GM12892 (cell line): ENCODE measurements around the gene RBM20.

Experiments used
- POLR2A ChIP-seq: IDR thresholded peaks from 2 replicates; pipeline ENCODE4 v1.6.1; 2011; ENCODE audit warnings: low read depth, low read length, control low read depth
- TAF1 ChIP-seq: IDR thresholded peaks from 2 replicates; pipeline ENCODE4 v1.6.1; 2011; ENCODE audit warnings: low read depth, mild to moderate bottlenecking, control low read depth, low read length, borderline replicate concordance

GRCh38 chr10:110810625-110811024 lies 166.5 kb downstream of the RBM20 start:
- TF ChIP-seq TAF1 = no peak
- no peak for TF ChIP-seq POLR2A
